Measurements from ENCODE around the gene LRATD1.

GRCh38 chr2:14633061-14633460 is 544 bp downstream of the LRATD1 start:
- TF ChIP-seq CTCF (IDR thresholded peaks at IDR 0.05; ENCODE audit: extremely low read depth in 1 of 2, insufficient read depth in 1 of 2, low read depth in 1 of 2, low read length in 2 of 2) = no peak
- no peak for TF ChIP-seq EZH2 (IDR thresholded peaks at IDR 0.05; ENCODE audit: borderline replicate concordance, low read depth, low read length, severe bottlenecking)
- no peak for TF ChIP-seq MAX (IDR thresholded peaks at IDR 0.05; ENCODE audit: insufficient read depth, insufficient read length)
- no peak for TF ChIP-seq GATA2 (IDR thresholded peaks at IDR 0.05; ENCODE audit: insufficient read depth, insufficient read length, low read depth, low read length)
- TF ChIP-seq POLR2A (IDR thresholded peaks at IDR 0.05; ENCODE audit: low read depth, low read length) = no peak

Measured in endothelial cell of umbilical vein (primary cell).